Stimulated activated CD4-positive, alpha-beta T cell treated with anti-CD3 and anti-CD28 coated beads, Interleukin-15, amount 100 ng/mL, for 24 hours (primary cell): Measurements from ENCODE around the gene SSBP4.
A peak's percentile ranks its signal among the peaks of the same experiment; 100 is the strongest.
"Not testable (repeated sequence)": the region's sequence is repeated elsewhere in the genome, so short reads cannot be mapped to it uniquely, and the experiment has no call there.

Experiments
- DNase-seq: peaks from one replicate; pipeline ENCODE4 v3.0.0-alpha.2; 2020

SSBP4 gene

DNA sequence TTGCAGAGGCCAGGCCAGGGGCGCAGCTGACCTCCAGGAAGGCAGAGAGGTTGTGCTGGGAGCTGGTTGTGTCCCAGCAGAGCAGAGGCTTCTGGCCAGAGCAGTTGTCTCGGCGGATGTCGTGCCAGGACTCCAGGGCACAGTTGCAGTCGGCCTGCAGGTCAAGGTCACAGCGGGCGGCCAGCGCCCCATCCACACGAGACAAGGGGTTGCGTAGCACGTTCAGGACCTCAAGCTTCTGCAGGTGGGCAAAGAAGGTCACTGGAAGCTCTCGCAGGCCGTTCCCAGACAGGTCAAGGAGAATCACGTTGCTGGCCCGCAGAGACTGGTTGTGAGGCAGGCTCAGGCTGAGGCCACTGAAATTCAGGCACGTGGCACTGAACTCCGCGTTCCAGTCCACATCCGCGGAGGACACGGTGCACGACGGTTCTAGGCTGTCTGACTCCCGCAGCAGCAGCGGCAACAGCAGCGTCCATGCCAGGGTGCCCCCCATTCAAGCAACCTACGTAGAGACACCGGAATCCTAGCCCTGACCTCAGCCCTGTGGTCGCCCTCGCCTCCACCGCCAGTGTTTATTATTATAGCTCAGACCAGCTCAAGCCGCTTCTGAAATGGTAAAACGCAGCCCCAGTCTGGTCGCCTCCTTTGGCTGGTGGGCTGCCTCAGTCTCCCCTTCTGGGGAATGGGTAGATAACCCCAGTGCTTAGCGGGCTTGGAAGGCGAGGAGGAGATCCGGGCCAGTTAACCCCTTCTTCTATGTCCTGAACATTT lies 22.5 kb upstream of the SSBP4 start:
- no peak for DNase-seq

DNA sequence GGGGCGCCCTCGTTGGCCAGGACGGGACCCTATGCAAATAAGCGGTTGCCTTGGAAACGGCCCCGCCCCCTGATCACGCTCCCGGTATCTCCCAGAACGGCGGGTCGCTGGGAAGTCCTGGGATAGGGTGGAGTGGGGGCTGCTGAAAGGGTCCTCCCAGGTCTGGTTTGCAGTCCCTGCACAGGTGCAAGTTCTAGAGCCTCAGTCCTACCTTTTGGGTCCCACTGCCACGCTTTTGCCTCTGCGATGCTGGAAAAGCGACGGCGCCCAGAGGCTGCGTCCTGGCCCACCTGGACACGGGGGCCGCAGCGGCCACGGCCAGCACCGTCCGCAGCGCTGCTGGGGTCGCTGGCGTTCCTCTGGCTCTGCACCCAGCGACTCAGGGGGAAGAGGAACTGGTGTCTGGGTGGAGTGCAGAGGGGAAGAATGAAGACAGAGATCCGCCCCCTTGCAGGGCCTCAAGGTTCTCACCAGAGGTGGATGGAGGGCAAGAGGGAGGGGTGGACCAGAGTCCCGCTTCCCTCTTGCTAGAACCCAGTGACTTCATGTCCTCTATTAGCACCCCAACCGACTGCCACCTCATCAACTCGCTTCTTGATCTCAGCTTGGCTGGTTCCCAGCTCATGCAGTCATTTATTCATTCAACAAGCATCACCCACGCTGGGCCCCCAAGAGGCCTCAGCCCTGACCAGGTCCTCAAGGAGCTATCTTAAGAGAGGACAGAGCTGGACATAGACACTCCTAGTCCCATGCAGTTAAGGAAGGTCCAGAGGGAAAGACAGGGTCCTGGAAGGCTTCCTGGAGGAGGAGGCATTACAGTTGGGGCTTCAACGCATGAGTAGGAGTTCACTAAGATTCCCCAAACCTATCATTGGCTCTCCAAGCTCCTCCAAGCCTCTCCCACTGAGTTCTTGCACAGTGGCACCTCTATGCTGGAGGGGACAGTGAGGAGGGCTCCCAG lies 21.7 kb upstream of the SSBP4 start, which contains the start of gene LRRC25:
Gene LRRC25 (minus strand): TSS at position 381 of the 961 bp plus-strand sequence. CDS start 659 bp downstream, outside the sequence.
- no peak for DNase-seq

DNA sequence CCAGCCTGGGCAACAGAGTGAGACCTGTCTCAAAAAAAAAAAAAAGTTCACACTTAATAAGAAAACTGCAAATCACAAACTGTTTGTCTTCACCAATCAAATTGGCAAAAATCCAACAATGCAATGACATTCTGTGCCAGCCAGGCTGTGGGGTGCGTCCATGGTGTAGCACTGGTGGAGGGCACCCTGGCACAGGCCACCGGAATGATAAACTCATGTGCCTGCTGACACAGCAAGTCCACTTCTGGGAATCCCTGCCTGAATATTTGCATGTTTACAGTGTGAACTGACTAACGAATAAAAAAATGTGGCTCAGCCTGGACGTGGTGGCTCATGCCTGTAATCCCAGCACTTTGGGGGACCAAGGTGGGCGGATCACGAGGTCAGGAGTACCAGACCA lies 20.2 kb upstream of the SSBP4 start:
- no peak for DNase-seq

DNA sequence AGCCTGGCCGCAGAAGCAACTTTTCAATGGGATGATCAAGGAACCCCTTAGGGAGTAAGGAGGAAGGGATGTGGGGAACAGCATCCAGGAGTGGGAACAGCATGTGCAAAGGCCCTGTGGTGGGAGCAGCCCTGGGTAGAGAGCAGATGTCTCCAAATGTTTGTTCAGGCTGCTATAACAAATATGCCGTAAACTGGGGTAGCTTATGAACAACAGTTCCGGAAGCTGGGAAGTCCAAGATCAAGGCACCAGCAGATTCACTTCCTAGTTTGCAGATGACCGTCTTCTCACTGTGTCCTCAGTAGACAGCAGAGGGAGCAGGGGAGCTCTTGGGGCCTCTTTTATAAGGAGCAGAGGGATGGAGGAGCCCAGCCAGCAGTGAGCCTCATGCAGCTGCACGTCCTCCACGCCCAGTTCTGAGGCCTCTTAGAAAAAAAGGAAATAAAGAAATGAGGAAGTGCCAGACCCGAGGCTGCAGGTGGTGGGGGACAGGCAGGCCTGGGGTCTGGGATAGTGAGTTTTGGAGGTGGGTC lies 17.6 kb upstream of the SSBP4 start:
- DNase-seq = no peak

DNA sequence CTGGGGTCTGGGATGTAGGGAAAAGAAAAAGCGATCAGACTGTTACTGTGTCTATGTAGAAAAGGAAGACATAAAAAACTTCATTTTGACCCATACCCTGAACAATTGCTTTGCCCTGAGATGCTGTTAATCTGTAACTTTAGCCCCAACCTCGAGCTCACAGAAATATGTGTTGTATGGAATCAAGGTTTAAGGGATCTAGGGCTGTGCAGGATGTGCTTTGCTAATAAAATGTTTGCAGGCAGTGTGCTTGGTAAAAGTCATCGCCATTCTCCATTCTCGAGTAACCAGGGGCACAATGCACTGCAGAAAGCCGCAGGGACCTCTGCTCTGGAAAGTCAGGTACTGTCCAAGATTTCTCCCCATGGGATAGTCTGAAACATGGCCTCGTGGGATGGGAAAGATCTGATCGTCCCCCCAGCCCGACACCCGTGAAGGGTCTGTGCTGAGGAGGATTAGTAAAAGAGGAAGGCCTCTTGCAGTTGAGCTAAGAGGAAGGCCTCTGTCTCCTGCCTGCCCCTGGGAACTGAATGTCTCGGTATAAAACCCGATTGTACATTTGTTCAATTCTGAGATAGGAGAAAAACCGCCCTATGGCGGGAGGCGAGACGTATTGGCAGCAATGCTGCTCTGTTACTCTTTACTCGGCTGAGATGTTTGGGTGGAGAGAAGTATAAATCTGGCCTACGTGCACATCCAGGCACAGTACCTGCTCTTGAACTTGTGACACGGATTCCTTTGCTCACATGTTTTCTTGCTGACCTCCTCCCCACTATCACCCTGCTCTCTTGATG lies 16.5 kb upstream of the SSBP4 start:
- DNase-seq = not testable (repeated sequence)

DNA sequence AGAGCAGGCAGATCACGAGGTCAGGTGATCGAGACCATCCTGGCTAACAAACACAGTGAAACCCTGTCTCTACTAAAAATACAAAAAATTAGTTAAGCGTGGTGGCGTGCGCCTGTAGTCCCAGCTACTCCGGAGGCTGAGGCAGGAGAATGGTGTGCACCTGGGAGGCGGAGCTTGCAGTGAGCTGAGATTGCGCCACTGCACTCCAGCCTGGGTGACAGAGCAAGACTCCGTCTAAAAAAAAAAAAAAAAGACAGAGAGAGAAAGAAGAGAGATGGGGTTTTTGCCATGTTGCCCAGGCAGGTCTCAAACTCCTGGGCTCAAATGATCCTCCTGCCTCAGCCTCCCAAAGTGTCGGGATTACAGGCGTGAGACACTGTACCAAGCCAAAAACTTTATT lies 13.4 kb upstream of the SSBP4 start:
- DNase-seq = not testable (repeated sequence)

DNA sequence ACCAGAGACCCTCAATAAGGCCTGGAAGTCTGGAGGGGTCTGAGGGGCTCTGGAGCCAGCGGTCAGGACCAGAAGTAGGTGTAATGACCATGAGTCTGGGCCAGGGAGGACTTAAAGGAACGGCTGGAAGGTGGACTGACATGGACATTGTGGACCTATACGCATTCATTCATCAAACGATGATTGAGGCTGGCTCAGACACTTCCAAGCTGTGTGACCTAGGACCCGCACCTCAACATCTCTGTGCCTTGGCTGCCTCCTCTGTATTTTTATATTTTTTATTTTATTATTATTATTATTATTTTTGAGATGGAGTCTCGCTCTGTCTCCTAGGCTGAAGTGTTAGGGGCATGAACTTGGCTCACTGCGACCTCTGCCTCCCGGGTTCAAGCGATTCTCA lies 12.4 kb upstream of the SSBP4 start:
- DNase-seq = no peak

DNA sequence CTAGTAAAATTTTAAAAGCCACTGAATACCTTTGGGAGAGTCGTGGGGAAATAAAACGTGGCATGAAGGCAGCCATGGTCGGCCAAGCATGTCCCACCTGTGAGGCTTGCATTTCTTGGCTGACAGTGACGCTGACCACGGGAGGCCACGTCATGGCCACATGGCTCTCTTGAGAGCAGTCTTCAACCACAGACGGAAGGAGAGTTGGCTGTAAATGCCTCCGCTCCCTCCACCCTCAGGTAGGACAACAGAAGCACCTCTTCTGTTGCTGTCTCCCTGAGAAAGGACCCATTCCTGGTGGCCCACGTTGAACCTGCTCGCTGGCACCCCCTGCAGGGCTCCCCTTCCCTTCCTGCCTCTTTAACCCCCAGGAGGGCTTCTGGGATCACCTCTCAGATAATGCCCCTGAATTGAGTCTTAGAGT lies 11.1 kb upstream of the SSBP4 start:
- DNase-seq = peak; percentile 53

DNA sequence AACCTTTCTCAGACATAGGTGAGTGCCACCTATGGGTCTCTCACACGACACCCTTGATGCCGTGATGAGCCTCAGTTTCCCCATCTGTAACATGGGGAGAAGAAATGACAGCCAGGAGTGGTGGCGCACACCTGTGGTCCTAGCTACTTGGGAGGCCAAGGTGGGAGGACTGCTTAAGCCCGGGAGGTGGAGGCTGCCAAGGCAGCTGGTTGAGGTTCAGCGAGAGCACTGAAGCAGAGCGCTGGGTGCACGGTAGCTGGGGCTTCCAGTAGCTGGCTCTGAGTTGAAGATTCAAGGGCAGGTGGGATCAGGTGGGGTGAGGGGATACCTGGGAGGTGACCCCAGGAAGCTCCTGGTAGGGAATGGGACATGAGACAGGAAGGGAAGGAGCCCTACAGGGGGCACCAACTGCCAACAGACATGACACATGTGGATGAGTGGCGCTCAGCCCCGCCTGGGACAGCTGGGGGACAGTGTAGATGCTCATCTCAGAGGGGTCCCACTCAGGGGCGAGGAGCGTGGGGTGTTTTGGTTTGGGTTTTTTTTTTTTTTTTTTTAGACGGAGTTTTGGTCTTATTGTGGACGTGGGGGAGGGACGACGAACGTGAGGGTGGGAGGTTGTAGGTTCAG lies 6.5 kb upstream of the SSBP4 start:
- DNase-seq = no peak

DNA sequence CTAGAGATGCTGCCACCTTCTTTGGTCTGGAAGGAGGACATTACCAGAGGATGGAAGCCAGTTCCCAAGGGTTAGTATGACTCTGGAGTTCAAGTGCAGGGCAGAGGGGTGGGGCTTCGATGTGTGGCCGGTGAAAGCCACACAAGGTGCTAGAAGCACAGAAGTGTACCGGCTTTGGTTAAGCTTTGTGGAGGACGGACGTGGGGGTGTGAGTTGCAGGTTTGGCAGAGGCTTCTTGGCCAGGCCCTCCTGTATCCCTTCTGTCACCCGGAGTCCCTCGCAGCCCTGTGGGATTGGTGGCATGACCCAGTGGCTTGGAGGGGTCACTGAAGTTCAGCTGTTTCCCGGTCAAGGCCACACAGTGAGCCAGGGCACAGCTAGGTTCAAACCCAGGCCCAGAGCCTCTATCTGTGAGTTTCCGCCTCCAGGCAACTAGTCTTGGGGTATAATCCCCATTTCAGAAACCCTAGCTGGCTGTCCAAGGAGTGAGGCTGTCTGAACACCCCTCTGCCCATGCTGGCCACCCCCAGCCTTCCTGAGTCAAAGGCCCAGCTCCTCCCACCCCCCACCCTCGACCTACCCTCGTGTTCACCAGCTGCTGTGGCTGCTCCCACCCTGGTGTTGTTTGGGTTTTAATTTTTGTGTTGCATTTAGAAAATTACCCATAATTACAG lies 4.6 kb upstream of the SSBP4 start:
- DNase-seq = no peak

DNA sequence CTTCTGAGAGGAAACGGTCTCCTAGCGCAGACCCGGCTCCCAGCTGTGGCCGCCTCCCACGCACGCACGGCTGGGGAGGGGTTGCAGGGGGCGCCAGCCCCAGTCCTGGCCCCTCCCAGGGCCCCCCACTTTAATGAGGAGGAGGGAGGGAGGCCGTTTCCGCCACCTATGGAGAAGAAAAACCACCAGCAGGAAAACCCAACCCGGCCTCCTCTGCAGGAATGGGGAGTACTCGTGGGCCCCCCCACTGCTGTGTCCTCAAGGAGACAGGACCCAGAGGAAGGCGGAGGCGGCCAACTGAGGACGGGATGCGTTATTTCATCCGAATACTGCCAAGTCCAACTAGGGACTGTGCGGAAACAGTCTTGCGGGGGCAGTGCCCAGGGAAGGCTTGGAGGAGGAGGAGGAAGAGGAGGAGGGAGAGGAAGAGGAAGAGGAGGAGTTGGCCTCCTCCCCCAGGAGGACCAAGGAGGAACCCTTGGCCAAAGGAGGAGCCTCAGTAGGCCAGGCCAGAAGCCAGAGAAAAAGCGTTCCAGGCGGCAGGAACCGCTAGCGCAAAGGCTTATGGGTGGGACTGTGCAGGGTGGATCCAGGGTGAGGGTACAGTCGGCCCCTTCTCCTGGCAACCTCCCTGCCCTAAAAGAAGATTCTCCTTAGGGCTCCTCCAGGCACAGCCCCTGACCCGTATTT lies 3.9 kb upstream of the SSBP4 start:
- peak; percentile 36 for DNase-seq

DNA sequence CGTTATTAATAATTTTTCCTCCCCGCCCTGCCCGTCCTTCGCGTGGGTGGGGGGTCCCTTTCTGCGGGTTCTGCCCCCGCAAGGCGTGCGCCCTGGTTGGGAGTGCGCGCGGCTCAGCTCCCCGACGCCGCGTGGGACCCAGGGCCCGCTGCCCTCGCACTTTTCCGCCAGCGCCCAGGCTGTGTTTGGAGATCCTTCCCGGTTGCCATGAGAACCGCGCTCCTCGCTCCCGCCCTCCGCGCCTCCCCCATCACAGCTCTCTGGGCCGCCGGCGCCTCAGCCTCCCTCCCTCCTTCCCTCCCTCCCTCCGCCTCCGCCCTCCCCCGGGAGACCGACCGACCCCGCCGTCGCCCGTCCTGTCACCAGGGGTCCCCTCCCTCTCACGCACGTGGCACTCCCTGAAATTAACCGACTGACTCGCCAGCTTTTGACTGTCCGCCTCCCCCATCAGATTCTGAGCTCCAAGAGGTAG lies 2.4 kb upstream of the SSBP4 start:
- peak; percentile 80 for DNase-seq

DNA sequence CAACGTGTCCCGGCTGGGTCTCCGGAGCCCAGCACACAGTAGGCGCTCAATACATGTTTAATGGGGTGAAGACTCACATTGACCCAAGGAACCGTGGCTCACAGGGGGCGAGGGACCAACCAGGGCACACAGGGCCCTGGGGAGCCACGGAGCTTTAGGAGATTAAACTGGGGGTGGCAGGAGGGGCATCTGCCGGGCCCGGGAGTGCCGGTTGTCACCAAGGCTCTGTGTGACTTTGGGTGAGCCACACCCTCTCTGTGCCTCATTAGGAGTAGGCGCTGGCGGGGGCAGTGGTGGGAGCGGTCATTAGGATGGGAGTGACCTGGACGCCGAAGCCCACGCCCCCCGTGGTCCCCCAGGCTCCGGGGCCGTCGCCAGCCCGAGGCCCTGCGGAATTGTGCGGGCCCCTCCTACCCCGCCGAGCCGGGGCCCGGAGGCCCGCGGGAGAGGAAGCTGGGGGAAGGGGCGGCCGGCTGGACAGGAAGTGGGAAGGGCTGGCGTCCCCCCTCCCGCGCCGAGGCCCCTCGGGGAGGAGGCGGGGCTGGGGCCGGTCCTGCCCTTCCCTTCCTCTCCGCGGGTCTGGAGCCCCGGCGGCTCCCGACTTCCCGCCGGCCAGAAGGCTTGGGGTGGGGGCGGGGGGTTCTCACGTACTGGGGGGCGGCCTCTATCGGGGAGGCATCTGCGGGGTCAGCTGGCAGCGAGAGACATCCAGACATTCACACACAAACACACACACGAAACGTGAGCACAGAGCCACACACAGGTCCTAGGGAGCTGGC lies 1.8 kb upstream of the SSBP4 start:
- DNase-seq = peak; percentile 59

DNA sequence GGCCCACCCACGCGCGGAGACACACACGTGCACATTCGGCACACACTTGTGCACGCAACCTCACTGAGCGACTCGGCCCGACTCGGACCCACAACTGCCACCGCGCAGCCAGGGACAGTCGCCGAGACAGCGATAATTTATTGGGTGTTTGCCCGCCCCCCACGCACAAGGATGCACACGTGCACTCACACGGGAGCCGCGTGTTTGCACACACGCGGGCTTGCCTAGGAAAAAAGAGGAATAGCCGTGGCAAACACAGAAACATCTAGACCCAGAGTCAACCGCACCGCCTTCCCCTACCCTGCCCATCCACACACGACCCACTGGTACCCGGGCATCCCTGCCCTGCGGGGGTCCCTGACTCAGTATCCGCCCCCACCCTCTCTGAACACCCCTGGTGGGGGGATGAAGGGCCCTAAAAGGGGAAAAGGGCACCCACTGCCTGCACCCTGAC lies 1.1 kb upstream of the SSBP4 start:
- peak; percentile 66 for DNase-seq

DNA sequence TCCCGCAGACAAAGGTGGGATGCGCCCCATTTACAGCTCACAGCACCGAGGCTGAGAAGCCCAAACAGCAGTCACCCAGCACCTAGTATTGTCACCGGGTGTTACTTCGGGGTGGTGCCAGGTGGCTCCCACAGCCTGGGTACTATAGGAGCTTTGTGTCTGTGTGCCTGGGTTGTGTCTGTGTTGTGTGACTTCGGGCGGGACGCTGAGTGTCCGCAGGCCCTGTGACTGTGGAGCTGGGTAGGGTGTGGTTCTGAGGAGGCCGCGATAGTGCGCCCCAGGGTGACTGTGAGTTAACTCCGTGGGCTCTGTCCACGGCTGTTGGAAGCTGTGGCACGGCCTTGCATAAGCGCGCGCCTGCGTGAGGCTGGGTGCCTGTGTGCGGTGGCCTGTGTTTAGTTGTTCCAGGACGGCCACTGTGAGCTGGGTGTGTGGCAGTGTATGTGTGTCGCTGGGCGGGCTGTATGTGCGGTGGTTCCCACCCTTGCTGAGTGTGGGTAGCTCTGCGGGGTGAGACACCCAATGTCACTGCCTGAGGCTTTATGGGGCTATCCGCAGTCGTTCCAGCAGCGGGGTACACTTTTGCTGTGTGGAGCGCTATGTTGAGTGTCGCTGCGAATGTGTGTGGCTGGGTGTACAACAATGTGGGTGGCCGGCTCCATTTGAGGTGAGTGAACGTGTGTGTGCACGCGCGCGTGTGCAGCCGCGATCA lies 559 bp upstream of the SSBP4 start:
- DNase-seq = peak; percentile 51

DNA sequence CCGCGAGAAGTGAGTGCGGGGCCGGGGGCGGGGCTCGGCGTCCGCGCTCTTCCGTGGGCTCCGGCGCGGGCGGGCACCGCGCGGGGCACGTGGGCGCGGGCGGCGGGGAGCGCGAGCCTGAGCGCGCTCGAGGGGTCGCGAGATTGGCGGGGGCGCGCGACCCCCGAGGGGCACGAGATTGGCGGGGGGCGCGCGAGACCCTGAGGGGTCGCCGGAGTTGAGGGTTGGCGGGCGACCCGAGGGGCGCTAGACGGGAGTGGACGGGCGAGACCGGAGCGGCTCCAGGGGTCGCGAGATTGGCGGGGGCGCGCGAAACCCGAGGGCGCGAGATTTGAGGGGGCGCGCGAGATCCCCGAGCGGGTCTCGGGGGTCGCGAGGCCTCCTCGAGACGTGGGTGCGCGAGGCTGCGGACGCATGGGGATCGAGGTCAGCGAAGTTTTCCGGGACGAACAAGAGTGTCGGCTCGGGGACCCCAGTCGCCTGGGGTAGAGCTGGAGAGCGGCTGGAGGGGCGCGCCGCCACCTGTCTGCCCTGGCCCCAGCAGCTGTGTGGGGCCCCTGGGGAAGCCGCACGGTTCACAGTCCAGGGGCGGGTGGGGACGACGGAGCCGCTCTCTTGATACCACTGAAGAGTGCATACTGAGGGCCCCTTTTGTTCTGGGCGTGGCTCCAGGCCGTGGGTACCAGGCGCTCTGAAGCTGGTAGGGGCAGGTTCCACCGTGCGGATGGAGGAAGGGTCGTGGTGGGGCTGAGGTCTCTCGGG lies 682 bp downstream of the SSBP4 start:
- peak; percentile 71 for DNase-seq

DNA sequence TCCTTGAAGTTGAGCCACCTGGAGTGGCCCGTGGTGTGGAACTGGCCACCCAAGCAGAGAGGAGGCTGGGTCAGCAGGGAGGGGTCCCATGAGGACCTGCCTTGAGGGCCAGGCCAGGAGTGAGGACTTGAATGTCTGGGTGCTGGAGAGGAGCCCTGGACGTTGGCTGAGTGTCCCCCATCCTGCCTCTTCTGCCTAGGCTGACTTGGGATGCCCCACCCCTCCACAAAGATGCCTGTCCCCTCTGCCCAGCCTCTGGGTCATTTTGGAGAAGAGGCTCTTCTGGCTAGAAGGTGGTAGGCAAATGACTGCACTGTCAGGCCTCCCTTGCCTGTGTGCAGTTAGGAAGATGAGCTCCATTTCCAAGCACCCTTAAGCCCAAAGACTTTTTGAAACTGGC lies 1.7 kb downstream of the SSBP4 start:
- DNase-seq = no peak

DNA sequence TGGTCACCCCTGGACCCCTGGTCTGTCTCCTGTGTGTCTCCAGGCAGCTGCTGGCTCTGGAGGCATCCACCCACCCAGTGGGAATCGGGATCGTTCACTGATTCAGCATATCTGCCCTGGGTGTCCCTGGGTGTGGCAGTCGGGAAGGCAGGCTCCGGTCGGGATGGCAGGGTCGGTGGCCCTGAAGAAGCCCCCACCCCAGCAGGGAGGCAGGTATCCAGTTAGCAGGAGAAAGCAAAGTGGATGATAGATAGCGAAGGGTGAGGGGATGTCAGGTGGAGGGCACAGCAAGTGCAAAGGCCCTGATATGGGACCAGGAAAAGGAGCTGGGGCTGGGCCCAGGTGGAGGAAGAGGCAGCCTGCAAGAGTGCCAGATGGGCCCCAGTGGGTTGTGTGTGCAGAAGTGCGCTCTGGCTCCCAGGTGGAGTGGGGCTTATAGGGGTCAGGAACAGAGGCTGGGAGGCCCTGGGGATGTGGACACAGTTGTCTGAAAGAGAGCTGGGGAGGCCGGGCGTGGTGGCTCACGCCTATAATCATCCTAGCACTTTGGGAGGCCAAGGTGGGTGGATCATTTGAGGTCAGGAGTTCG lies 2.3 kb downstream of the SSBP4 start:
- no peak for DNase-seq
